ENCODE results near the gene ANKRD1.

- TF ChIP-seq CTCF (IDR thresholded peaks at IDR 0.05; ENCODE audit: low read depth, low read length) (no peak), EZH2phosphoT487 (IDR thresholded peaks at IDR 0.05; ENCODE audit: low read depth) (no peak)
Observed at GRCh38 chr10:90963331-90963730, 42.4 kb upstream of the ANKRD1 start.

All from OCI-LY3 (cell line).